ENCODE data around the gene FBXO5. TPM values are rescaled to one million over a fixed set of nuclear protein-coding genes. Genes with fewer than 3 reads are reported as not detected.
A peak's percentile ranks its signal among the peaks of the same experiment; 100 is the strongest.

The FBXO5 gene
- total and polyA plus RNA-seq, 9 of the 15 experiments (the other 6 are each of a cell fraction or from before 2014, with no cell fraction given) = 17.8 to 89.3 (median 62.9) TPM

DNA sequence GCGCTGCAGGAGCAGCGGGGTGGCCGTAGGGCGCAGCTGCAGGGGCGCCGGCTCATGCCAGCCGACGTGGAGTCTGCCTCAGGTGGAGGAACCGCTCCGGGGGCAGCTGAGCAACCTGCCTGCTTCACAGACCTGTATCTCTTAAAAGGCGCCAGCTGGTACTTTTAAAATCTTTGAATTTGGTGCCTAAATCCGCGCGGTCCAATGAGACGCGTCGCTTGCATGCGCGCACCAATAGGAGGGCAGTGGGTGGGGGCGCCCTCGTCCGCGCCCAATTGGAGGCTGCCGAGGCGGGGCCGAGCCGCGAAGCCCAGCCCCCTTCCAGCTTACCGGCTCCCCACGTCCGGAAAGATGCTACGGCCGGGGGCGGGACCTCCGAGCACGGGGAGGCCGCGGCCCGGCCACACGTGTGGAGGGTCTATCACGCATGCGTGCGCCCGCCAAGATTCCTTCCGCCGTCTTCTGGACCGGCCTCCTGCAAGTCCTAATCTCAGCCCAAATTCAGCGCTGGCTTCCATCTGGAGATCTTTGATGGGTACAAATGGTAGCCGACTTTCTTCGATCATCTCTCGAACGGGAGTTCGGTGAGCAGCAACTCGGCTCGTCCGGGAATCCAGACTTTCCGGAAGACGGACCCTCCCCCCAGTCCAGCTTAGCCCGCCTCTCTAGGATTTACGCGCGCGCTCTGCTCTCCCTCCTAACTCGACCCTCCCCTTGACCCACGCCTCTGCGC is at the start of gene FBXO5 (continued):
- TF ChIP-seq CBX5 (IDR thresholded peaks at IDR 0.05; ENCODE audit: borderline replicate concordance, low read depth) (no peak), IRF1 (CRISPR knock-in tag; IDR thresholded peaks at IDR 0.05; ENCODE audit: borderline replicate concordance) (no peak; the same call in 1 of the 2 replicates), KDM4B (IDR thresholded peaks at IDR 0.05; ENCODE audit: borderline replicate concordance in 2 of 2, low read depth in 1 of 2) (no peak), FIP1L1 (IDR thresholded peaks at IDR 0.05; ENCODE audit: low read depth, low read length, poor library complexity, severe bottlenecking) (peak; percentile 90), ZNF134 (CRISPR knock-in tag; conservative IDR thresholded peaks at IDR 0.05) (no peak), FOXJ3 (CRISPR knock-in tag; IDR thresholded peaks at IDR 0.05) (no peak), EP400 (IDR thresholded peaks at IDR 0.05) (peak; percentile 99), TAF9B (IDR thresholded peaks at IDR 0.05; ENCODE audit: partially characterized antibody) (peak; percentile 25), ZNF431 (CRISPR knock-in tag; IDR thresholded peaks at IDR 0.05) (no peak; the same call in 1 of the 2 replicates), ZNF507 (tag; conservative IDR thresholded peaks at IDR 0.05) (no peak), ZEB2 (IDR thresholded peaks at IDR 0.05) (no peak), RHOXF2B (CRISPR knock-in tag; conservative IDR thresholded peaks at IDR 0.05) (no peak), CSDE1 (IDR thresholded peaks at IDR 0.05) (no peak), ZNF764 (CRISPR knock-in tag; IDR thresholded peaks at IDR 0.05; ENCODE audit: low read depth) (no peak), NONO (IDR thresholded peaks at IDR 0.05; ENCODE audit: low read depth in 2 of 2, low read length in 1 of 2) (peak in 1 of 2 experiments; percentile 96; a peak in 2 of 4 replicates), ZNF561 (CRISPR knock-in tag; conservative IDR thresholded peaks at IDR 0.05) (no peak), STAG1 (CRISPR knock-in tag; IDR thresholded peaks at IDR 0.05; ENCODE audit: borderline replicate concordance) (no peak), NFRKB (IDR thresholded peaks at IDR 0.05; ENCODE audit: low read depth) (no peak), L3MBTL2 (IDR thresholded peaks at IDR 0.05) (peak; percentile 92), CBX2 (IDR thresholded peaks at IDR 0.05; ENCODE audit: insufficient read depth, low read length, poor library complexity, severe bottlenecking) (no peak), TRIM24 (IDR thresholded peaks at IDR 0.05) (peak in 1 of 2 experiments; percentile 18; a peak in 2 of 4 replicates), TBP (optimal IDR thresholded peaks at IDR 0.05; ENCODE audit: low read depth, low read length) (peak; percentile 98), KAT2B (IDR thresholded peaks at IDR 0.05; ENCODE audit: low read depth, low read length) (no peak)
- TF ChIP-seq, protein P1, sequence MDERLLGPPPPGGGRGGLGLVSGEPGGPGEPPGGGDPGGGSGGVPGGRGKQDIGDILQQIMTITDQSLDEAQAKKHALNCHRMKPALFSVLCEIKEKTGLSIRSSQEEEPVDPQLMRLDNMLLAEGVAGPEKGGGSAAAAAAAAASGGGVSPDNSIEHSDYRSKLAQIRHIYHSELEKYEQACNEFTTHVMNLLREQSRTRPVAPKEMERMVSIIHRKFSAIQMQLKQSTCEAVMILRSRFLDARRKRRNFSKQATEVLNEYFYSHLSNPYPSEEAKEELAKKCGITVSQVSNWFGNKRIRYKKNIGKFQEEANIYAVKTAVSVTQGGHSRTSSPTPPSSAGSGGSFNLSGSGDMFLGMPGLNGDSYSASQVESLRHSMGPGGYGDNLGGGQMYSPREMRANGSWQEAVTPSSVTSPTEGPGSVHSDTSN (CRISPR knock-in tag; IDR thresholded peaks at IDR 0.05; ENCODE audit: low read depth) = no peak
- TF ChIP-seq, protein P1 (tag; conservative IDR thresholded peaks at IDR 0.05; ENCODE audit: low read depth) = peak; percentile 50; the same call in 1 of the 2 replicates
- TF ChIP-seq, protein P2, sequence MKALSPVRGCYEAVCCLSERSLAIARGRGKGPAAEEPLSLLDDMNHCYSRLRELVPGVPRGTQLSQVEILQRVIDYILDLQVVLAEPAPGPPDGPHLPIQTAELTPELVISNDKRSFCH (CRISPR knock-in tag; IDR thresholded peaks at IDR 0.05) = no peak
- TF ChIP-seq, protein P2 (tag; IDR thresholded peaks at IDR 0.05) = peak; percentile 61; the same call in 1 of the 2 replicates
